Caco-2 (cell line): ENCODE measurements around the gene PUS1. TPM values are rescaled to one million over a fixed set of nuclear protein-coding genes. Genes with fewer than 3 reads are reported as not detected.

Experiments
- BruUV-seq: library from RNA; stranded (reverse); fragments of 400-500 nt; replicated peaks from 2 replicates; lab custom pipeline; 2021; lab: Mats Ljungman, UMichigan
- CTCF ChIA-PET: fragments of 300-600 bp; sonication (Branson Sonifier 250); formaldehyde crosslinking; loops from one replicate; lab custom pipeline; 2022; ENCODE audit warnings: antibody characterized with exemption; lab: Charles Lee
- POLR2A ChIA-PET: fragments of 300-600 bp; sonication (Branson Sonifier 250); formaldehyde crosslinking; loops from one replicate; lab custom pipeline; 2022; ENCODE audit warnings: antibody characterized with exemption; lab: Charles Lee
- DNase-seq, 2 experiments: peaks; one replicate each; pipeline versions ENCODE4 v3.0.0 to v3.0.0-alpha.2; 2020 to 2022
- H3K27me3 ChIP-seq: replicated peaks from 2 replicates; pipeline ENCODE4 v1.6.0; 2011; ENCODE audit warnings: low read length; ENCODE audit not compliant: control insufficient read depth, insufficient read depth
- H3K36me3 ChIP-seq: 2 replicates; pipeline ENCODE4 v1.5.1; 2011; ENCODE audit warnings: low read length; ENCODE audit not compliant: control insufficient read depth, insufficient read depth
- H3K4me1 ChIP-seq: fragments of 250-450 bp; sonication (Bioruptor Pico); 2 replicates; pipeline ENCODE4 v1.5.1; 2020; ENCODE audit warnings: mild to moderate bottlenecking
- H3K4me3 ChIP-seq: 2 replicates; pipeline ENCODE4 v1.5.1; 2011; ENCODE audit warnings: low read depth, mild to moderate bottlenecking, control low read depth, low read length
- H3K9me3 ChIP-seq: fragments of 250-450 bp; sonication (Bioruptor Pico); 2 replicates; pipeline ENCODE4 v1.5.1; 2020; ENCODE audit warnings: mild to moderate bottlenecking, moderate library complexity
- H3K27ac Mint-ChIP-seq: one replicate; pipeline ENCODE4 v1.8.0; 2022; ENCODE audit warnings: mixed read lengths; ENCODE audit not compliant: unreplicated experiment
- H3K27me3 Mint-ChIP-seq: one replicate; pipeline ENCODE4 v1.8.0; 2022; ENCODE audit warnings: mixed read lengths; ENCODE audit not compliant: insufficient read depth, unreplicated experiment
- H3K36me3 Mint-ChIP-seq: one replicate; pipeline ENCODE4 v1.8.0; 2022; ENCODE audit warnings: mild to moderate bottlenecking, mixed read lengths; ENCODE audit not compliant: insufficient read depth, unreplicated experiment
- H3K4me1 Mint-ChIP-seq: one replicate; pipeline ENCODE4 v1.8.0; 2022; ENCODE audit warnings: low read depth, mixed read lengths; ENCODE audit not compliant: unreplicated experiment
- H3K4me3 Mint-ChIP-seq: one replicate; pipeline ENCODE4 v1.8.0; 2022; ENCODE audit warnings: mild to moderate bottlenecking, moderate library complexity, mixed read lengths; ENCODE audit not compliant: unreplicated experiment
- H3K9me3 Mint-ChIP-seq: one replicate; pipeline ENCODE4 v1.8.0; 2022; ENCODE audit warnings: mixed read lengths; ENCODE audit not compliant: unreplicated experiment
- intact Hi-C: fragments of 100-400 bp; cut with micrococcal nuclease; formaldehyde crosslinking; loops from one replicate; pipeline ENCODE4 v1.10.0; 2022; ENCODE audit not compliant: unreplicated experiment
- total RNA-seq: library from RNA; stranded (reverse); gene quantifications from 2 replicates; pipeline ENCODE4 v1.2.3, GENCODE V29; 2022
- TF ChIP-seq, protein P1 (sequence below), 2 experiments: fragments of 200-600 bp in 1 of 2; IDR thresholded peaks; 1 replicate in 1 of 2; 2 replicates in 1 of 2; pipeline versions ENCODE4 v1.5.1 to v1.8.0; 2011 to 2022; ENCODE audit warnings: antibody characterized with exemption in 1 of 2, control low read depth in 1 of 2, inconsistent platforms in 1 of 2, low read depth in 1 of 2, low read length in 1 of 2, mild to moderate bottlenecking in 1 of 2, moderate library complexity in 1 of 2; ENCODE audit not compliant: insufficient read depth in 1 of 2, severe bottlenecking in 1 of 2, unreplicated experiment in 1 of 2

Gene PUS1
- total RNA-seq, 1 experiment from 2014 or later, result 71.9 TPM

DNA sequence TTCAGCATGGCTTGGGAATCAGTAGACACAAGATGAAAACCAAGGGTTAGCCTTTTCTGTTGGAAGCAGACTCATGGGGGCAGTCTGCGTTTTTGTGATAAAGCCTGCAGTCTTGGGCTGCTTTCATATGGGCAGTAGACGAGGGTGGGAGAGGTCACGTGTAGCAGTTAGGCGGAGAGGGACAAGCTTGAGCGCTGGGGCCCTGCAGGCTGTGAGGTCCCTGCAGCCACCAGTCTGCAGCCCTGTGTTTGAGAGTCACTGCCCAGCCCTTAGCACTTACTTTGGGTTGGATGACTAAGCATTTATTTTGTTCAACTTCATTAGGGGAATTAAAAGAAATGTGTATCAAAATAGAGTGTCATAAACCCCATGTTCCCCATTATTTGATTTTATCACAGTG is 57.8 kb downstream of the PUS1 start:
- H3K4me3 Mint-ChIP-seq, result no peak overlapping the region
- ChIA-PET POLR2A (no interaction called here), CTCF (no interaction called here)
- Histone ChIP-seq H3K4me1 (no peaks in the 10 kb centered on the region), H3K4me3 (no peak overlapping the region), H3K9me3 (no peaks in the 10 kb centered on the region), H3K27me3 (no peaks in the 10 kb centered on the region), H3K36me3 (no peaks in the 10 kb centered on the region)
- TF ChIP-seq, protein P1, sequence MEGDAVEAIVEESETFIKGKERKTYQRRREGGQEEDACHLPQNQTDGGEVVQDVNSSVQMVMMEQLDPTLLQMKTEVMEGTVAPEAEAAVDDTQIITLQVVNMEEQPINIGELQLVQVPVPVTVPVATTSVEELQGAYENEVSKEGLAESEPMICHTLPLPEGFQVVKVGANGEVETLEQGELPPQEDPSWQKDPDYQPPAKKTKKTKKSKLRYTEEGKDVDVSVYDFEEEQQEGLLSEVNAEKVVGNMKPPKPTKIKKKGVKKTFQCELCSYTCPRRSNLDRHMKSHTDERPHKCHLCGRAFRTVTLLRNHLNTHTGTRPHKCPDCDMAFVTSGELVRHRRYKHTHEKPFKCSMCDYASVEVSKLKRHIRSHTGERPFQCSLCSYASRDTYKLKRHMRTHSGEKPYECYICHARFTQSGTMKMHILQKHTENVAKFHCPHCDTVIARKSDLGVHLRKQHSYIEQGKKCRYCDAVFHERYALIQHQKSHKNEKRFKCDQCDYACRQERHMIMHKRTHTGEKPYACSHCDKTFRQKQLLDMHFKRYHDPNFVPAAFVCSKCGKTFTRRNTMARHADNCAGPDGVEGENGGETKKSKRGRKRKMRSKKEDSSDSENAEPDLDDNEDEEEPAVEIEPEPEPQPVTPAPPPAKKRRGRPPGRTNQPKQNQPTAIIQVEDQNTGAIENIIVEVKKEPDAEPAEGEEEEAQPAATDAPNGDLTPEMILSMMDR (IDR thresholded peaks at IDR 0.05; ENCODE audit: insufficient read depth in 1 of 2, low read depth in 1 of 2, low read length in 1 of 2, severe bottlenecking in 1 of 2, unreplicated experiment in 1 of 2), result no peak
- no peaks in the 10 kb centered on the region for H3K9me3 Mint-ChIP-seq
- intact Hi-C loops, result no loop called here
- no peaks in the 10 kb centered on the region for H3K4me1 Mint-ChIP-seq
- peaks cover 71% of the 10 kb centered on the region for H3K36me3 Mint-ChIP-seq
- no TSS peak for BruUV-seq
- H3K27ac Mint-ChIP-seq, result no peak overlapping the region
- no peaks in the 10 kb centered on the region for H3K27me3 Mint-ChIP-seq
- no peak for DNase-seq

DNA sequence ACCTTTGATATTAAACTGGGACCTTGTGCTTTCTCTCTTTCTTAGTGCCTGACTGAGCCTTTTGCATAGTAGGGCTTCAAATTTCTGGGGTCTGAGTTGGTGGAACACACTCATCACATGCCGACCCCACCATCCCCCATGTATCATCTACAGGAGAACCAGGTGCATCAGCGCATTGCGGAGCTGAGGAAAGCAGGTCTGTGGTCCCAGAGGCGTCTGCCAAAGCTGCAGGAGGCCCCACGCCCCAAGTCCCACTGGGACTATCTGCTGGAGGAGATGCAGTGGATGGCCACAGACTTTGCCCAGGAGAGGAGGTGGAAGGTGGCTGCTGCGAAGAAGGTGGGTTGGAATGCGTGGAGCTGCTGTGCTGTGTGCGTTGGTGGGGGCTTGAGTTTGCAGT is 58.5 kb downstream of the PUS1 start:
- Mint-ChIP-seq H3K36me3 (peaks cover 71% of the 10 kb centered on the region), H3K4me3 (no peak overlapping the region), H3K27me3 (no peaks in the 10 kb centered on the region), H3K4me1 (no peaks in the 10 kb centered on the region), H3K9me3 (no peaks in the 10 kb centered on the region), H3K27ac (no peak overlapping the region)
- ChIA-PET POLR2A (no interaction called here), CTCF (no interaction called here)
- TF ChIP-seq, protein P1 (IDR thresholded peaks at IDR 0.05; ENCODE audit: insufficient read depth in 1 of 2, low read depth in 1 of 2, low read length in 1 of 2, severe bottlenecking in 1 of 2, unreplicated experiment in 1 of 2), result no peak
- no TSS peak for BruUV-seq
- no peaks in the 10 kb centered on the region for H3K4me1 ChIP-seq
- no peak overlapping the region for H3K4me3 ChIP-seq
- H3K27me3 ChIP-seq, result no peaks in the 10 kb centered on the region
- no peaks in the 10 kb centered on the region for H3K9me3 ChIP-seq
- H3K36me3 ChIP-seq, result no peaks in the 10 kb centered on the region
- DNase-seq, result no peak
- intact Hi-C loops, result no loop called here

DNA sequence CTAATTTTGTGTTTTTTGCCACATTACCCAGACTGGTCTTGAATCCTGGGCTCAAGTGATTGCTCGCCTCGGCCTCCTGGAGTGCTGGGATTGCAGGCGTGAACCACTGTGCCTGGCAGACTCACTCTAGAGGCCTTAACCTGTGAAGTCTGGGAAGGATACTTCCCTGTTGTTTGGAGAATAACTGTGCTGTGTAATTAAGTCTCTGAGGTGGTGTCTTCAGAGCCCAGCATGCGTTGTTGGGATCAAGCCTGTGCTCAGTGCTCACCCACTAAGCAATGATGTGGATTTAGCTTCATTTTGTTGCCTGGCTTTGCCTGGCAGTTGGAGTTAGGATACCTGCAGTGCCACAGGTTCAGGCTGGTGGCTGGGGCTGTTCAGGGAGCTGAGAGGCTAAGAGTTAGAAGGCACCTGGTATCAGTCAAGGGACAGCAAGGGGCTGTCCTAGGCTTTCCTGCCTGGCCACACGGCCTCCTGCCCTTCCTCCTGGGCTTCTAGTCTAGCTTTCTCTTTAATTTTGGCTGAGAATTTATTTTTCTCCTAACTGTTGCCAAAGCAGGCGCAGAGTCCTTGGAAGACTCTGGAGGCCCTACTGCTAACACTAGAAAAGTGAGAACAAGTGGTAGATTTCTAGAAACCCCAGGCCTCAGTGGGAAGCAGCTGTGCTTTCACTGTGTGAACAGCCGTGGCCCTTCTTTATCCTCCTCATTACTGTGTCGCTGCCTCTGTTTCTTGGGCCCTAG is 59.1 kb downstream of the PUS1 start:
- Mint-ChIP-seq H3K4me3 (no peak overlapping the region), H3K36me3 (peaks cover 78% of the 10 kb centered on the region), H3K9me3 (no peaks in the 10 kb centered on the region), H3K4me1 (no peaks in the 10 kb centered on the region), H3K27ac (no peak overlapping the region), H3K27me3 (no peaks in the 10 kb centered on the region)
- POLR2A ChIA-PET, result no interaction called here
- H3K4me1 ChIP-seq, result no peaks in the 10 kb centered on the region
- H3K4me3 ChIP-seq, result no peak overlapping the region
- no peaks in the 10 kb centered on the region for H3K9me3 ChIP-seq
- no TSS peak for BruUV-seq
- TF ChIP-seq, protein P1 (IDR thresholded peaks at IDR 0.05; ENCODE audit: insufficient read depth in 1 of 2, low read depth in 1 of 2, low read length in 1 of 2, severe bottlenecking in 1 of 2, unreplicated experiment in 1 of 2), result no peak
- H3K36me3 ChIP-seq, result no peaks in the 10 kb centered on the region
- CTCF ChIA-PET, result no interaction called here
- no peak for DNase-seq
- H3K27me3 ChIP-seq, result no peaks in the 10 kb centered on the region
- intact Hi-C loops, result no loop called here
